GM18502 (cell line): Measurements from ENCODE around the gene RIOK2.

Source experiments
- ATAC-seq: cut with Tn5 transposase; IDR thresholded peaks from one replicate; pipeline ENCODE4 v1.9.1; 2021; ENCODE audit warnings: mild to moderate bottlenecking; ENCODE audit not compliant: unreplicated experiment, poor library complexity

RIOK2 gene

GRCh38 chr5:97131921-97132320 lies 51.1 kb downstream of the RIOK2 start:
- no peak for ATAC-seq

DNA sequence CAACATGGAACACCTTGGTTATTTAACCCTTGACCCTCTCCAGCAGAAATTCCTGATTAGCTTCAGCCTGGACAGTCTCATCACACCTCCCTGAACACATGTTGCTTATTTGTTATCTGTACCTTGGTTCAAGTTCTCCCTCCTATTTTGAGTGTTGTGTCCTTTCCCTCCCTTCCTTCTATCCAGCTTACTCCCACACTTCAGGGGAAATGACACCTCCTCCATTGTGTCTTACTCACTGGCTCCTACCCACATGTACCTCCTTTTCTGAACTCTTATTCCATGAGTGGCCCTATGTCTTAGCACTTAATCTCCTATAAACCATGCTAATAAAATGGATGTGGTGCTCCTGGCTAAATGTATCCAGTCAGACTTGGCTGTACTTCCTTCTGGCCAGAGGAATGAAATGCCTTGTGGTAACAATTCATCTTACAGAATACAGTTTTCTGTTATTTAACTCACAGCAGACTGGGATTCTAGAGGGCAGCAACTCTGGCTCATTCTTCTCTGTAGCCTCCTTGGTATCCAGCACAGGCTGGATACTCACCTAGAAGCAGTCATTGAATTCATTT lies 51.8 kb downstream of the RIOK2 start:
- no peak for ATAC-seq

DNA sequence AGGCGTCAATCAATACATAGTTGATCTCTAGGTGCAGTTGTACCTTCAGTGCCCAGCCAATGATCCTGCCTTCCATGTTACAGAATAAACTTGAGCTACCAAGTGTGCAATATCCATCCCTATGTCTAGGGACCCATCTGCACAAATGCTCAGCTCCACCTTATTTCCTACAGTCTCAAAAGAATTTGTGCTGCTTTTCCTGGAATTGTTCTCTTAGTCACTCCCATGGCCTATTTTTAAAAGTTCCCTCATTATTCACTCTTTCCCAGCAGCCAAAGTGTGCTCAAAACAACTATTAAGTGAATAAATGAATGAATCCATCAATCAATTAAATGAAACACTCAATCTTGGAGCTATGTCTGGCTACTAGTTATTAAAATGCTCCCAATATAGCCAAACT lies 55.3 kb downstream of the RIOK2 start:
- ATAC-seq: no peak

DNA sequence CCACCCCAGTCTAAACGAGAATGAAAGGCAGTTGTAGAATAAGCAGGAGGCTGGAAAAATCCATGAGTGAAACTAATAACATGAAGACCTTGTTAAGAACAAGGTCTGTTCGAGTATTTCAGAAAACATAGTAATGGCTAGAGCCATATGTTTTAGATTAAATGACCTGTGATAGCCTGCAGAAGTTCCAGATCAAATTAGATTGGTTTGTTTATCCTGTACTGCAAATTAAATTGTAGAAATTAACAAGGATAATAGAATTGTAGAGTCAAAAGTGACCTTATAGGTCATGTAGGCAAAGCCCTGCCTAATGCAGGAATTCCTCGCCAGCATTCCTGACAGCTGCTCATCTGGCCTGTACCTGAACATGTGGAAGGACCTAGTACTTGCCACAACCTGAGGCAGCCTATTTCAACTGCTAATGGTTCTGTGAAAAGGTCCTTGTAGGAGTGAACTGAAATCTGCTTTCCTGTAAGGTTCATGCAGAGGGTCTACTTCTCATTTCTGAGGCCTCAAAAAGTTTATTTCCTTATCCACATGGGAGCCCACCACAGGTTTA lies 57.8 kb downstream of the RIOK2 start:
- no peak for ATAC-seq

GRCh38 chr5:97124335-97124734 lies 58.7 kb downstream of the RIOK2 start:
- no peak for ATAC-seq

DNA sequence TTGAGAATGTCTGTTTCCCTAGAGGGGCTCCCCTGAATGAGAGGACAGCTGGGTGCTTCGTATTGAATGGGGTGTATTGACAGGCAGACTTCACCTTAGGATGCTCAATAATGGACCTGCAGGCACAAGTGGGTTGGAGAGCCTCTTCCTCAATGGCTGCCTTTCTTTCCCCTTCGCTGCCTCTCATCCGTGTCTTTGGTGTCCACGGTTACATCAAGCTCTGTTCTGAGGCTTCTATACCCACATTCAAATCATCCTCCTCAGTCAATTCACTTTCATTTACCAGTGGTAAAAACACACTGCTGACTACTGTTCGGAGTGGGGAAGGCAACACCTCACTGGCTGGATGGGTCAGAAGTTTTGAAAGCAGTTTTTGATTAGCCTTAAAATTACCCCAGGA lies 61.2 kb downstream of the RIOK2 start:
- no peak for ATAC-seq

GRCh38 chr5:97120195-97120594 lies 62.9 kb downstream of the RIOK2 start:
- ATAC-seq: no peak

DNA sequence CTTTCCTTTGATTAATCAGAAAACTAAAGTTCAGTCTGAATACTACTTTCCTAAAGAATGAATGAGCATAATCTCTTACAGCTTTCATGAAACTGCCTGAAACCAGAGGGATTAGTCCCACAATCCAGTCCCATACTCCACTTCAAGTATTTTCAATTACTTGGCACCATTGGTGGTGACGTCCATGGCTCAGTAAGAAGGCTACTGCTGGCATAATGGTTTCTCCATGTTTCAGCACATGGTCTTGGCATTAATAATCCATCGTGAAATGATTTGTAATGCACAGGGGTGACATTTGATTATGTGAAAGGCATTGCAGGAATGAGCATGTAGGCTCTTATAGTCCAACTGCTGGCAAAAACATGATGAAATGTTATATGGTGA lies 64.0 kb downstream of the RIOK2 start:
- ATAC-seq: no peak

GRCh38 chr5:97118261-97119006 lies 64.6 kb downstream of the RIOK2 start:
- ATAC-seq: peak; percentile 85

DNA sequence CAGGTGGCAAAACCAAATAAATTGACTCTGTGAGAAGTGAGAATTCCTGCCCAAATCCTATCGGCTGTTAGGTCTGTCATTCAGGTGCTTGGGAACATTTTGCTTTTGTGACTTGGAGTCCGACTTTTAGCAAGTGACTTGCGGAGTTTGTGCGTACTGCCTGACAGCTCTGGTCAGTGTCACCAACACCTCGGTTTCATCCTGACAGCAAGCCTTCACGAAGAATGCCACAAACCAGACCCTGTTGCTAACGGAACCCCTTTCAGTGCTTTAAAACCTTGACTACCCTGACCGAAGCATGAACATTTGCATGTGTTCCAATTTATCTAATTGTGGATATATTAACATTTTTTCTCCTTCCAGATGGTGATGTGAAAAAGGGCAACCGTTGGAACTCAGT lies 67.1 kb downstream of the RIOK2 start:
- ATAC-seq: no peak

DNA sequence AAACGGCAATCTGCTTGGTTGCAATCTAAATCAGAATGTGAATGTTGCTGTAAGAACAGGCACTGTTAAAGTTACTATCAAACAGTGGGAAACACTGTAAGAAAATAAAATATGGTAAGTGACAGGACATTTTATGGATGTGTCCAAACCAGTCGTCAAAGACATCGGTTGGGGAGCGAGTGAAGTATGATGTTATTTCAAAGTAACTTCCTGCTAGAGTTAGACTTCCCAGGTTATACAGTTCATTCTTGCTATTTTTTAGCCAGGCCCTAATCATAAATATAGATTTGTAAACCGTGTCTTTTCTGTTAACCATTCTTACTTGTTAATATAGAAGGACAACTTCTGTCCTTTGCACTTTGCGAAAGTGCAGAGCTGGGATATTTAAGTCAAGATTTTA lies 70.8 kb downstream of the RIOK2 start:
- no peak for ATAC-seq

- ATAC-seq: no peak
Observed at GRCh38 chr5:97111616-97112015, 71.4 kb downstream of the RIOK2 start.

DNA sequence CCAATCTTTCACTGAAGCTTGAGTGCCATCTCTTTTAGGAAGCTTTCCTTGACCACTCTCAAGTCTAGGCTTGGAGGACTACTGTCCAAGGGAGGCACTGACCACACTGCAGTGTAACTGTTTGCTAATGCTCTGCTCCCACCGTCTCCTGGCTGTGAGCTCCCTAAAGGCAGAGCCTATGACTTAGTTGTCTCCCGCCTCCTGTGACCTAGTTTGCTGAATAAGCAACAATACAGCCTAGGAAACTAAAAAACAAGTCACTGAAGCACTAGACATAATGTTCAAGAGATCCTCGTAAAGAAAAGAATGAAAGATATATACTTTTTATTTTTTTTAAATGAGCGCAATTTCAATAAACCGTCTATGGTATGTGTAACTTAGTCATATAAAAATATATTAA lies 72.0 kb downstream of the RIOK2 start:
- ATAC-seq: no peak
